Prostate gland (tissue), 2 donors: ENCODE measurements around the gene CPZ. TPM values are rescaled to one million over a fixed set of nuclear protein-coding genes. Genes with fewer than 3 reads are reported as not detected.

ENCODE experiments used
- DNase-seq: peaks from one replicate; pipeline ENCODE4 v3.0.0-alpha.2; 2019; ENCODE audit warnings: low spot score
- H3K27ac ChIP-seq, 2 donors: fragments of 200-600 bp; sonication (generic); 2 replicates each; pipeline ENCODE4 v1.5.1; 2017 to 2019
- H3K27me3 ChIP-seq: fragments of 200-600 bp; sonication (generic); replicated peaks from 2 replicates; pipeline ENCODE4 v1.5.1; 2019; ENCODE audit not compliant: insufficient read depth
- H3K36me3 ChIP-seq, 2 donors: fragments of 200-600 bp; sonication (generic); 1 replicate in 1 of 2; 2 replicates in 1 of 2; pipeline versions ENCODE4 v1.5.1 to v1.8.1; 2017 to 2019
- H3K4me1 ChIP-seq: fragments of 200-600 bp; sonication (generic); replicated peaks from 2 replicates; pipeline ENCODE4 v1.5.1; 2019
- H3K4me3 ChIP-seq, 2 donors: fragments of 200-600 bp; sonication (generic); 2 replicates each; pipeline ENCODE4 v1.5.1; 2017 to 2019
- H3K9me3 ChIP-seq: fragments of 200-600 bp; sonication (generic); 2 replicates; pipeline ENCODE4 v1.5.1; 2017
- POLR2A ChIP-seq: fragments of 450-650 bp; IDR thresholded peaks from one replicate; pipeline ENCODE4 v1.6.1; 2016; ENCODE audit warnings: antibody characterized with exemption, mild to moderate bottlenecking
- POLR2AphosphoS5 ChIP-seq: sonication (generic); formaldehyde crosslinking; IDR thresholded peaks from one replicate; pipeline ENCODE4 v1.6.1; 2017; ENCODE audit warnings: antibody characterized with exemption
- WGBS: methylation state at CpG from one replicate; pipeline ENCODE4 v1.1.5; 2018; 5-methylcytosine and 5-hydroxymethylcytosine counted together
- intact Hi-C: fragments of 100-400 bp; cut with DNase I; formaldehyde crosslinking; loops from one replicate; pipeline ENCODE4 v1.14.2; 2022
- total RNA-seq, 2 donors: library from RNA; depleted of rRNA; stranded (reverse); fragments of >200 nt; gene quantifications; one replicate each; pipeline ENCODE4 v1.1.0, GENCODE V29; 2016
- TF ChIP-seq, protein P1 (sequence below), 4 experiments: fragments of 200-600 bp in 2 of 4; fragments of 450-650 bp in 2 of 4; sonication (generic) in 2 of 4; IDR thresholded peaks; 1 replicate in 3 of 4; 2 replicates in 1 of 4; pipeline ENCODE4 v1.5.1; 2016 to 2019; ENCODE audit warnings: antibody characterized with exemption in 4 of 4, mild to moderate bottlenecking in 2 of 4, moderate library complexity in 2 of 4

The CPZ gene
- total RNA-seq, 2 donors from 2014 or later = 0.73 to 15.1 TPM

DNA sequence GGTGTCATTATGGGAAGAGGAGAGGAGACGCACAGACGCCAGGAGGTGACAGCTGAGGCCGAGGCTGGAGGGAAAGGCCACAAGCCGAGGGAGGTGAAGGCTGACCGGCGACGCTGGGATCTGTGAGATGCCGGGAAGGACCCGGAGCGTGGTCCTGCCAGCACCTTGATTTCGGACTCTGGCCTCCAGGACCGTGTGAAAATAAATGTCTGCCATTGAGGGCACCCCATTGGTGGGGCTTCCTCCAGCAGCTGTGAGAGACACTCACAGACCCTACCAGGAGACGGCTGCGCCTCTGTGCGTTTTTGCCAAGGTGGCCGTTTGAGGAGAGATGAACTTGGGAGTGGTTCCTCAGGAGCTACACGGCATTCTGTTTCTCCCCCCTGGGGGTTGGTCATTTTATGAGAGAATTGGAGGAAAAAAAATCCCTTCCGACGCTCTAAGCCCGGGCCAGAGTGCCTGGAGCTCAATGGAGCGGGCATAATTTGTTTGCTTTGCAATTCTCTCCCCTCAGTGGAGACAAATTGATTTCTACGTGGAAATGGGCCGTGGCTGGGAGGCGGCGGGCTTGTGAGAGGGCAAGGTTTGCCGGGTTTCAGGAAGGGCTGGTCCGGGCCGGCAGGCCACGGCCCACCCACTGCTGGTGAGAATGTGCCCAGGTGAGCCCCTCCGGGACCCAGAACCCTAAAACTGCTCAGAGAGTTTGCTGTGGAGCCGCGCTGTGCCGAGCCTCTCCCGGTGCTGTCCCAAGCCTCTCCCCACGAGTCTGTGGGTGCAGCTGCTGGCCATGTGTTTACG lies 53.9 kb downstream of the CPZ start:
- no peak for DNase-seq
- Histone ChIP-seq H3K36me3 (no peaks in the 10 kb centered on the region), H3K27ac (no peak overlapping the region), H3K27me3 (peaks cover 2% of the 10 kb centered on the region), H3K9me3 (no peaks in the 10 kb centered on the region), H3K4me1 (no peaks in the 10 kb centered on the region), H3K4me3 (no peak overlapping the region)
- 59% methylated on average over 36 of the region's 36 CpGs for WGBS
- intact Hi-C loops = no loop called here
- no peak for TF ChIP-seq POLR2A
- TF ChIP-seq, protein P1, sequence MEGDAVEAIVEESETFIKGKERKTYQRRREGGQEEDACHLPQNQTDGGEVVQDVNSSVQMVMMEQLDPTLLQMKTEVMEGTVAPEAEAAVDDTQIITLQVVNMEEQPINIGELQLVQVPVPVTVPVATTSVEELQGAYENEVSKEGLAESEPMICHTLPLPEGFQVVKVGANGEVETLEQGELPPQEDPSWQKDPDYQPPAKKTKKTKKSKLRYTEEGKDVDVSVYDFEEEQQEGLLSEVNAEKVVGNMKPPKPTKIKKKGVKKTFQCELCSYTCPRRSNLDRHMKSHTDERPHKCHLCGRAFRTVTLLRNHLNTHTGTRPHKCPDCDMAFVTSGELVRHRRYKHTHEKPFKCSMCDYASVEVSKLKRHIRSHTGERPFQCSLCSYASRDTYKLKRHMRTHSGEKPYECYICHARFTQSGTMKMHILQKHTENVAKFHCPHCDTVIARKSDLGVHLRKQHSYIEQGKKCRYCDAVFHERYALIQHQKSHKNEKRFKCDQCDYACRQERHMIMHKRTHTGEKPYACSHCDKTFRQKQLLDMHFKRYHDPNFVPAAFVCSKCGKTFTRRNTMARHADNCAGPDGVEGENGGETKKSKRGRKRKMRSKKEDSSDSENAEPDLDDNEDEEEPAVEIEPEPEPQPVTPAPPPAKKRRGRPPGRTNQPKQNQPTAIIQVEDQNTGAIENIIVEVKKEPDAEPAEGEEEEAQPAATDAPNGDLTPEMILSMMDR (IDR thresholded peaks at IDR 0.05) = no peak
- TF ChIP-seq POLR2AphosphoS5 = no peak

DNA sequence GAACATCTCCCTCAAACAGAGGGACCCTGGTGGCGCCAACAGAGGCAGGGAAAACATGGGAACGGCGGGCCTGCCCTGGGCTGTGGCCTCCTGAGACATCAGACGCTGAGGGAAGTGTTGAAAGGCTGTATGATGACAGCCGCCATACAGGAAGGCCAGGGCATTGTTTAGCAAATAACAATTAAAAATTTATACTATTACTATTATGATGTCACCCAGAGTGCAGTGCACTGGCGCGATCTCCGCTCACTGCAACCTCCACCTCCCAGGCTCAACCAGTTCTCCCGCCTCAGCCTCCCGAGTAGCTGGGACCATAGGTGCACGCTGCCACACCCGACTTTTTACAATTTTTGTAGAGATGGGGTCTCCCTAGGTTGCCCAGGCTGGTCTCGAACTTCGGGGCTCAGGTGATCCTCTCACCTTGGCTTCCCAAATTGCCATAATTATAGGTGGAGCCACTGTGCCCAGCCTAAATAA lies 54.6 kb downstream of the CPZ start:
- no peaks in the 10 kb centered on the region for H3K4me1 ChIP-seq
- no peak for DNase-seq
- H3K27ac ChIP-seq = no peak overlapping the region
- H3K27me3 ChIP-seq = peaks cover 2% of the 10 kb centered on the region
- TF ChIP-seq POLR2AphosphoS5 (no peak), POLR2A (no peak)
- TF ChIP-seq, protein P1 (IDR thresholded peaks at IDR 0.05) = no peak
- no peak overlapping the region for H3K4me3 ChIP-seq
- H3K36me3 ChIP-seq = no peaks in the 10 kb centered on the region
- no peaks in the 10 kb centered on the region for H3K9me3 ChIP-seq
- intact Hi-C loops = no loop called here
- WGBS = 84% methylated on average over 14 of the region's 14 CpGs

DNA sequence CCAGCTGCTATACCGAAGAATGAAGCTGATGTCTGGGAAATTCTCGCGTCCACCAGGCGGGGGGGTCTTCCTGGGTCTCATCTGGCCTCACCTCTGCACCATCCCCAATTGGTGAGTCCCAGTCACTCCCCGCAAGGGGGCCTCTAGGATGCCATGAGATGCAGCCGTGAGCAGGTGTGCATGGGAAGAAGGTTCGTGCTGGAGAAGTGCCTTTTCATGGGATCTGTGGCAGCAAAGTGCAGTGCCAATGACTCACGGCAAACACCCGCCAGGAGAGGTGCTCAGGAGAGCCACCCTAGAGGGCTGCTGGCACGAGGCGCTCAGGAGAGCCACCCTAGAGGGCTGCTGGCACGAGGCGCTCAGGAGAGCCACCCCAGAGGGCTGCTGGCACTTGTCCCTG lies 55.1 kb downstream of the CPZ start:
- Histone ChIP-seq H3K27me3 (peaks cover 2% of the 10 kb centered on the region), H3K9me3 (no peaks in the 10 kb centered on the region), H3K36me3 (no peaks in the 10 kb centered on the region), H3K4me1 (no peaks in the 10 kb centered on the region), H3K27ac (no peak overlapping the region), H3K4me3 (no peak overlapping the region)
- intact Hi-C loops = no loop called here
- TF ChIP-seq, protein P1 (IDR thresholded peaks at IDR 0.05) = no peak
- TF ChIP-seq POLR2AphosphoS5 = no peak
- no peak for DNase-seq
- WGBS = 70% methylated on average over 13 of the region's 13 CpGs

DNA sequence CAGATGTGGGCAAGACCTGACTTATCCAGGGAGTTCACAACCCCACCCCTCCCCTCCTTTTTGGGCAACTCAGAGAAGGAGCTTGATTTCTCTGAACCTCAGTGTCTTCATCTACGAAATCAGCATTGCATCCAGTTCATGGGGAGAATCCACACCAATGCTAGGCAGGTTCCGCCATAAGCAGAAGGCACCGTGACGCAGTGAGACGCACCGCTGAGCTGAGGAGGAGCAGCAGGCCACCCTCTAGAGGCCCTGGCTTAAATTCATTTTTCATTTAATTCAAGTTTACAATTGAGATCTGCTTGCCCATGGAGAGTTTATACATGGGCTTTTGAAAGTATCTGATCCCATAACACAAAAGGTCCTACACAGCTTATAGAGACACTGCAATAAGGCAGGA lies 55.7 kb downstream of the CPZ start:
- DNase-seq = no peak
- intact Hi-C loops = no loop called here
- no peak overlapping the region for H3K27ac ChIP-seq
- no peaks in the 10 kb centered on the region for H3K36me3 ChIP-seq
- TF ChIP-seq POLR2A = no peak
- no peak for TF ChIP-seq POLR2AphosphoS5
- TF ChIP-seq, protein P1 (IDR thresholded peaks at IDR 0.05) = no peak
- H3K4me1 ChIP-seq = no peaks in the 10 kb centered on the region
- H3K27me3 ChIP-seq = peaks cover 2% of the 10 kb centered on the region
- WGBS = 89% methylated on average over 6 of the region's 6 CpGs
- no peaks in the 10 kb centered on the region for H3K9me3 ChIP-seq
- H3K4me3 ChIP-seq = no peak overlapping the region
